GM23338 (cell line): Measurements from ENCODE around the gene ACAD8.

Experiments
- CREB1 ChIP-seq: fragments of 250-450 bp; sonication (Bioruptor Pico); IDR thresholded peaks from 2 replicates; pipeline ENCODE4 v1.5.0; 2020; ENCODE audit warnings: low read depth, mild to moderate bottlenecking, moderate library complexity
- EZH2 ChIP-seq: fragments of 200-600 bp; sonication (generic); IDR thresholded peaks from one replicate; pipeline ENCODE4 v1.8.0; 2017; ENCODE audit warnings: antibody characterized with exemption, mild to moderate bottlenecking, low read depth; ENCODE audit not compliant: unreplicated experiment
- EZH2phosphoT487 ChIP-seq: fragments of 200-600 bp; sonication (generic); IDR thresholded peaks from one replicate; pipeline ENCODE4 v1.8.1; 2018; ENCODE audit warnings: antibody characterized with exemption; ENCODE audit not compliant: unreplicated experiment
- JUNB ChIP-seq: IDR thresholded peaks from one replicate; pipeline ENCODE4 v1.6.1; 2016; ENCODE audit warnings: antibody characterized with exemption; ENCODE audit not compliant: unreplicated experiment
- NANOG ChIP-seq: IDR thresholded peaks from 2 replicates; pipeline ENCODE4 v1.6.1; 2016; ENCODE audit warnings: antibody characterized with exemption, borderline replicate concordance
- POLR2AphosphoS5 ChIP-seq: IDR thresholded peaks from 2 replicates; pipeline ENCODE4 v1.6.1; 2016; ENCODE audit warnings: antibody characterized with exemption, low read depth
- STAT1 ChIP-seq: IDR thresholded peaks from one replicate; pipeline ENCODE4 v1.6.1; 2016; ENCODE audit warnings: antibody characterized with exemption; ENCODE audit not compliant: unreplicated experiment
- ZNF114 ChIP-seq: fragments of 250-450 bp; sonication (Bioruptor Pico); IDR thresholded peaks from 2 replicates; pipeline ENCODE4 v1.5.0; 2020; ENCODE audit warnings: mild to moderate bottlenecking, moderate library complexity
- ZNF331 ChIP-seq: fragments of 250-450 bp; sonication (Bioruptor Pico); IDR thresholded peaks from 2 replicates; pipeline ENCODE4 v1.5.0; 2020; ENCODE audit warnings: low read depth, mild to moderate bottlenecking, moderate library complexity
- TF ChIP-seq, protein P1 (sequence below), 2 experiments: fragments of 200-600 bp in 1 of 2; sonication (generic) in 1 of 2; conservative IDR thresholded peaks; 2 replicates each; pipeline versions ENCODE4 v1.5.1 to v1.6.1; 2016 to 2017; ENCODE audit warnings: antibody characterized with exemption in 2 of 2, low read depth in 2 of 2, mild to moderate bottlenecking in 2 of 2, moderate library complexity in 1 of 2
- TF ChIP-seq, protein P2 (sequence below): IDR thresholded peaks from one replicate; pipeline ENCODE4 v1.6.1; 2018; ENCODE audit warnings: antibody characterized with exemption; ENCODE audit not compliant: unreplicated experiment
- TF ChIP-seq, protein P3 (sequence below): IDR thresholded peaks from 2 replicates; pipeline ENCODE4 v1.6.1; 2016; ENCODE audit warnings: antibody characterized with exemption
- TF ChIP-seq, protein P4 (sequence below): fragments of 250-450 bp; sonication (Bioruptor Pico); IDR thresholded peaks from 2 replicates; pipeline ENCODE4 v1.5.0; 2020; ENCODE audit warnings: mild to moderate bottlenecking, moderate library complexity

DNA sequence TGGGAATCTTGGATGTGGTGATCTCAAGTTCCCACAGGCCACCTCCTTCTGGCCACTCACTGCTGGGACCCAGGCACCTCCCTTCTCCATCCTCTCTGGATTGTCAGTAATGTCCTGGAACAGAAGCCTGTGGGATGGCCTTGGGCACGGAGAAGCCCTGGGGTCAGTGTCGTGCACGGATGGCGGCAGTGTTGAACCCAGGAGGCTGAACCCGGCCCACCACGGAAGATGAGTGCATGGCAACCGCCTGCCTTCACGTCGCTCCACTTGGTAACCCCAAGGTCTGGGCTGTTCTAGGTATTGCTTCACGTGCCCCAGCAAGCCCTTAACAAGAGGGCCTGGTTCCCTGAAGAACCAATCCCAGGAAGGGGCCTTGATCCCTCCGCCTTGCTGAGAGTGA lies 7.3 kb upstream of the ACAD8 start:
- TF ChIP-seq, protein P1, sequence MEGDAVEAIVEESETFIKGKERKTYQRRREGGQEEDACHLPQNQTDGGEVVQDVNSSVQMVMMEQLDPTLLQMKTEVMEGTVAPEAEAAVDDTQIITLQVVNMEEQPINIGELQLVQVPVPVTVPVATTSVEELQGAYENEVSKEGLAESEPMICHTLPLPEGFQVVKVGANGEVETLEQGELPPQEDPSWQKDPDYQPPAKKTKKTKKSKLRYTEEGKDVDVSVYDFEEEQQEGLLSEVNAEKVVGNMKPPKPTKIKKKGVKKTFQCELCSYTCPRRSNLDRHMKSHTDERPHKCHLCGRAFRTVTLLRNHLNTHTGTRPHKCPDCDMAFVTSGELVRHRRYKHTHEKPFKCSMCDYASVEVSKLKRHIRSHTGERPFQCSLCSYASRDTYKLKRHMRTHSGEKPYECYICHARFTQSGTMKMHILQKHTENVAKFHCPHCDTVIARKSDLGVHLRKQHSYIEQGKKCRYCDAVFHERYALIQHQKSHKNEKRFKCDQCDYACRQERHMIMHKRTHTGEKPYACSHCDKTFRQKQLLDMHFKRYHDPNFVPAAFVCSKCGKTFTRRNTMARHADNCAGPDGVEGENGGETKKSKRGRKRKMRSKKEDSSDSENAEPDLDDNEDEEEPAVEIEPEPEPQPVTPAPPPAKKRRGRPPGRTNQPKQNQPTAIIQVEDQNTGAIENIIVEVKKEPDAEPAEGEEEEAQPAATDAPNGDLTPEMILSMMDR (conservative IDR thresholded peaks at IDR 0.05; ENCODE audit: low read depth in 2 of 2) = no peak
- TF ChIP-seq NANOG (no peak), EZH2 (no peak), POLR2AphosphoS5 (no peak), CREB1 (CRISPR knock-in tag) (no peak), JUNB (no peak), EZH2phosphoT487 (no peak), ZNF331 (CRISPR knock-in tag) (no peak), STAT1 (no peak), ZNF114 (CRISPR knock-in tag) (no peak)
- TF ChIP-seq, protein P2, sequence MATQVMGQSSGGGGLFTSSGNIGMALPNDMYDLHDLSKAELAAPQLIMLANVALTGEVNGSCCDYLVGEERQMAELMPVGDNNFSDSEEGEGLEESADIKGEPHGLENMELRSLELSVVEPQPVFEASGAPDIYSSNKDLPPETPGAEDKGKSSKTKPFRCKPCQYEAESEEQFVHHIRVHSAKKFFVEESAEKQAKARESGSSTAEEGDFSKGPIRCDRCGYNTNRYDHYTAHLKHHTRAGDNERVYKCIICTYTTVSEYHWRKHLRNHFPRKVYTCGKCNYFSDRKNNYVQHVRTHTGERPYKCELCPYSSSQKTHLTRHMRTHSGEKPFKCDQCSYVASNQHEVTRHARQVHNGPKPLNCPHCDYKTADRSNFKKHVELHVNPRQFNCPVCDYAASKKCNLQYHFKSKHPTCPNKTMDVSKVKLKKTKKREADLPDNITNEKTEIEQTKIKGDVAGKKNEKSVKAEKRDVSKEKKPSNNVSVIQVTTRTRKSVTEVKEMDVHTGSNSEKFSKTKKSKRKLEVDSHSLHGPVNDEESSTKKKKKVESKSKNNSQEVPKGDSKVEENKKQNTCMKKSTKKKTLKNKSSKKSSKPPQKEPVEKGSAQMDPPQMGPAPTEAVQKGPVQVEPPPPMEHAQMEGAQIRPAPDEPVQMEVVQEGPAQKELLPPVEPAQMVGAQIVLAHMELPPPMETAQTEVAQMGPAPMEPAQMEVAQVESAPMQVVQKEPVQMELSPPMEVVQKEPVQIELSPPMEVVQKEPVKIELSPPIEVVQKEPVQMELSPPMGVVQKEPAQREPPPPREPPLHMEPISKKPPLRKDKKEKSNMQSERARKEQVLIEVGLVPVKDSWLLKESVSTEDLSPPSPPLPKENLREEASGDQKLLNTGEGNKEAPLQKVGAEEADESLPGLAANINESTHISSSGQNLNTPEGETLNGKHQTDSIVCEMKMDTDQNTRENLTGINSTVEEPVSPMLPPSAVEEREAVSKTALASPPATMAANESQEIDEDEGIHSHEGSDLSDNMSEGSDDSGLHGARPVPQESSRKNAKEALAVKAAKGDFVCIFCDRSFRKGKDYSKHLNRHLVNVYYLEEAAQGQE = no peak
- TF ChIP-seq, protein P3, sequence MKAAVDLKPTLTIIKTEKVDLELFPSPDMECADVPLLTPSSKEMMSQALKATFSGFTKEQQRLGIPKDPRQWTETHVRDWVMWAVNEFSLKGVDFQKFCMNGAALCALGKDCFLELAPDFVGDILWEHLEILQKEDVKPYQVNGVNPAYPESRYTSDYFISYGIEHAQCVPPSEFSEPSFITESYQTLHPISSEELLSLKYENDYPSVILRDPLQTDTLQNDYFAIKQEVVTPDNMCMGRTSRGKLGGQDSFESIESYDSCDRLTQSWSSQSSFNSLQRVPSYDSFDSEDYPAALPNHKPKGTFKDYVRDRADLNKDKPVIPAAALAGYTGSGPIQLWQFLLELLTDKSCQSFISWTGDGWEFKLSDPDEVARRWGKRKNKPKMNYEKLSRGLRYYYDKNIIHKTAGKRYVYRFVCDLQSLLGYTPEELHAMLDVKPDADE = no peak
- TF ChIP-seq, protein P4, sequence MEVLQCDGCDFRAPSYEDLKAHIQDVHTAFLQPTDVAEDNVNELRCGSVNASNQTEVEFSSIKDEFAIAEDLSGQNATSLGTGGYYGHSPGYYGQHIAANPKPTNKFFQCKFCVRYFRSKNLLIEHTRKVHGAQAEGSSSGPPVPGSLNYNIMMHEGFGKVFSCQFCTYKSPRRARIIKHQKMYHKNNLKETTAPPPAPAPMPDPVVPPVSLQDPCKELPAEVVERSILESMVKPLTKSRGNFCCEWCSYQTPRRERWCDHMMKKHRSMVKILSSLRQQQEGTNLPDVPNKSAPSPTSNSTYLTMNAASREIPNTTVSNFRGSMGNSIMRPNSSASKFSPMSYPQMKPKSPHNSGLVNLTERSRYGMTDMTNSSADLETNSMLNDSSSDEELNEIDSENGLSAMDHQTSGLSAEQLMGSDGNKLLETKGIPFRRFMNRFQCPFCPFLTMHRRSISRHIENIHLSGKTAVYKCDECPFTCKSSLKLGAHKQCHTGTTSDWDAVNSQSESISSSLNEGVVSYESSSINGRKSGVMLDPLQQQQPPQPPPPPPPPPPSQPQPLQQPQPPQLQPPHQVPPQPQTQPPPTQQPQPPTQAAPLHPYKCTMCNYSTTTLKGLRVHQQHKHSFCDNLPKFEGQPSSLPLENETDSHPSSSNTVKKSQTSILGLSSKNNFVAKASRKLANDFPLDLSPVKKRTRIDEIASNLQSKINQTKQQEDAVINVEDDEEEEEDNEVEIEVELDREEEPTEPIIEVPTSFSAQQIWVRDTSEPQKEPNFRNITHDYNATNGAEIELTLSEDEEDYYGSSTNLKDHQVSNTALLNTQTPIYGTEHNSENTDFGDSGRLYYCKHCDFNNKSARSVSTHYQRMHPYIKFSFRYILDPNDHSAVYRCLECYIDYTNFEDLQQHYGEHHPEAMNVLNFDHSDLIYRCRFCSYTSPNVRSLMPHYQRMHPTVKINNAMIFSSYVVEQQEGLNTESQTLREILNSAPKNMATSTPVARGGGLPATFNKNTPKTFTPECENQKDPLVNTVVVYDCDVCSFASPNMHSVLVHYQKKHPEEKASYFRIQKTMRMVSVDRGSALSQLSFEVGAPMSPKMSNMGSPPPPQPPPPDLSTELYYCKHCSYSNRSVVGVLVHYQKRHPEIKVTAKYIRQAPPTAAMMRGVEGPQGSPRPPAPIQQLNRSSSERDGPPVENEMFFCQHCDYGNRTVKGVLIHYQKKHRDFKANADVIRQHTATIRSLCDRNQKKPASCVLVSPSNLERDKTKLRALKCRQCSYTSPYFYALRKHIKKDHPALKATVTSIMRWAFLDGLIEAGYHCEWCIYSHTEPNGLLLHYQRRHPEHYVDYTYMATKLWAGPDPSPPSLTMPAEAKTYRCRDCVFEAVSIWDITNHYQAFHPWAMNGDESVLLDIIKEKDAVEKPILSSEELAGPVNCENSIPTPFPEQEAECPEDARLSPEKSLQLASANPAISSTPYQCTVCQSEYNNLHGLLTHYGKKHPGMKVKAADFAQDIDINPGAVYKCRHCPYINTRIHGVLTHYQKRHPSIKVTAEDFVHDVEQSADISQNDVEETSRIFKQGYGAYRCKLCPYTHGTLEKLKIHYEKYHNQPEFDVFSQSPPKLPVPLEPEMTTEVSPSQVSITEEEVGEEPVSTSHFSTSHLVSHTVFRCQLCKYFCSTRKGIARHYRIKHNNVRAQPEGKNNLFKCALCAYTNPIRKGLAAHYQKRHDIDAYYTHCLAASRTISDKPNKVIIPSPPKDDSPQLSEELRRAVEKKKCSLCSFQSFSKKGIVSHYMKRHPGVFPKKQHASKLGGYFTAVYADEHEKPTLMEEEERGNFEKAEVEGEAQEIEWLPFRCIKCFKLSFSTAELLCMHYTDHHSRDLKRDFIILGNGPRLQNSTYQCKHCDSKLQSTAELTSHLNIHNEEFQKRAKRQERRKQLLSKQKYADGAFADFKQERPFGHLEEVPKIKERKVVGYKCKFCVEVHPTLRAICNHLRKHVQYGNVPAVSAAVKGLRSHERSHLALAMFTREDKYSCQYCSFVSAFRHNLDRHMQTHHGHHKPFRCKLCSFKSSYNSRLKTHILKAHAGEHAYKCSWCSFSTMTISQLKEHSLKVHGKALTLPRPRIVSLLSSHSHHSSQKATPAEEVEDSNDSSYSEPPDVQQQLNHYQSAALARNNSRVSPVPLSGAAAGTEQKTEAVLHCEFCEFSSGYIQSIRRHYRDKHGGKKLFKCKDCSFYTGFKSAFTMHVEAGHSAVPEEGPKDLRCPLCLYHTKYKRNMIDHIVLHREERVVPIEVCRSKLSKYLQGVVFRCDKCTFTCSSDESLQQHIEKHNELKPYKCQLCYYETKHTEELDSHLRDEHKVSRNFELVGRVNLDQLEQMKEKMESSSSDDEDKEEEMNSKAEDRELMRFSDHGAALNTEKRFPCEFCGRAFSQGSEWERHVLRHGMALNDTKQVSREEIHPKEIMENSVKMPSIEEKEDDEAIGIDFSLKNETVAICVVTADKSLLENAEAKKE (CRISPR knock-in tag) = no peak
